Measurements from ENCODE around the gene TNFAIP8L3.

Gene TNFAIP8L3

GRCh38 chr15:51007131-51007666, 87.5 kb downstream of the TNFAIP8L3 start:
- Histone ChIP-seq H3K9me3 (ENCODE audit: control insufficient read depth, insufficient read depth, low read length) (no peaks in the 10 kb centered on the region), H3K36me3 (ENCODE audit: insufficient read depth, low read length) (no peaks in the 10 kb centered on the region; the same call in none of the 2 replicates), H3K9ac (ENCODE audit: low read depth, low read length) (no peak overlapping the region), H3K4me1 (ENCODE audit: insufficient read depth, low read length) (peaks cover 5% of the 10 kb centered on the region; the same call in 1 of the 2 replicates)
